ENCODE measurements around the gene CELF6. TPM values are rescaled to one million over a fixed set of nuclear protein-coding genes. Genes with fewer than 3 reads are reported as not detected.

The CELF6 gene
- polyA plus RNA-seq, 1 experiment, result 0.10 TPM

DNA sequence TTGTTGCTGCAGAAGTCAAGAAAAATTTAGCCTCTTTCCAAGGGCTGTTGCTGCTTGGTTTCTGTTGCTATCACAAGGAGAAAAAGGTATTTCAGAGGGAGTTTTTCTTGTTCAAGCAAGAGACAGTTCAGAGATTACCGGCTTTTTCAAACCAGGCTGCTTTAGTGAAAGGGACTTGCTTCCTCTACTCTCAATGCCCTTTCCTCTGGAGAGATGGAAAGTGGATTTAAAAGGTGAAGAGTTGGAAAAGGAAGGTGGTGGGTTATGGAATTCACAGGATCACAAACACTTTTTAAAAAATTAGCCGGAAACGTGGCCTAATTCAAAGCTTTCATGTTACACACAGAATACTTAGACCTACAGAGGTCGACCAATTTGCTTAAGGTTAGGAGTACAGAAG is 48.7 kb downstream of the CELF6 start:
- ChIA-PET POLR2A (no interaction called here), CTCF (no interaction called here)
- Histone ChIP-seq H3K4me3 (ENCODE audit: low read depth, low read length) (peak overlapping the region; percentile 82), H3K9me3 (ENCODE audit: control insufficient read depth, insufficient read depth, low read length) (no peaks in the 10 kb centered on the region), H3K27ac (ENCODE audit: low read depth, low read length) (no peak overlapping the region), H3K27me3 (ENCODE audit: control insufficient read depth, insufficient read depth, low read length) (peaks cover 2% of the 10 kb centered on the region)
- DNase-seq (ENCODE audit: low read depth, low spot score), result no peak
- no peak for TF ChIP-seq CTCF (IDR thresholded peaks at IDR 0.05; ENCODE audit: low read depth, low read length)

DNA sequence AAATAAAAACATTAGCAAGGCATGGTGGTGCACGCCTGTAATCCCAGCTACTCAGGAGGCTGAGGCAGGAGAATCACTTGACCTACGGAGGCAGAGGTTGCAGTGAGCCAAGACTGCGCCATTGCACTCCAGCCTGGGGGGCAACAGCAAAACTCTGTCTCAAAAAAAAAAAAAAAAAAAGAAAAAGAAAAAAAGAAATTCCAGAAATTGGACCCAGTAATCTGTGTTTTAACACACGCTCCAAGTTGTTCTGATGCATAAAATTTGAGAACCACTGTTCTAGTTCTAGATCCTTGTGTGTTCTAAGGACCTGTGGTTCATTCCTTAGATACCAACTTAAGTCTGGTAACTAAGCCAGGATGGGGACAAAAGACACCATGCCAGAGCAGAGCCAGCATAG is 50.2 kb downstream of the CELF6 start:
- no peaks in the 10 kb centered on the region for H3K9me3 ChIP-seq (ENCODE audit: control insufficient read depth, insufficient read depth, low read length)
- no peak overlapping the region for H3K27ac ChIP-seq (ENCODE audit: low read depth, low read length)
- H3K27me3 ChIP-seq (ENCODE audit: control insufficient read depth, insufficient read depth, low read length), result peaks cover 2% of the 10 kb centered on the region
- DNase-seq (ENCODE audit: low read depth, low spot score), result no peak
- no peak for TF ChIP-seq CTCF (IDR thresholded peaks at IDR 0.05; ENCODE audit: low read depth, low read length)
- no peak overlapping the region for H3K4me3 ChIP-seq (ENCODE audit: low read depth, low read length)
- POLR2A ChIA-PET, result no interaction called here
- CTCF ChIA-PET, result no interaction called here

- DNase-seq (ENCODE audit: low read depth, low spot score), result no peak
- no peaks in the 10 kb centered on the region for H3K27me3 ChIP-seq (ENCODE audit: control insufficient read depth, insufficient read depth, low read length)
- ChIA-PET CTCF (no interaction called here), POLR2A (no interaction called here)
- no peaks in the 10 kb centered on the region for H3K9me3 ChIP-seq (ENCODE audit: control insufficient read depth, insufficient read depth, low read length)
- no peak for TF ChIP-seq CTCF (IDR thresholded peaks at IDR 0.05; ENCODE audit: low read depth, low read length)
- H3K4me3 ChIP-seq (ENCODE audit: low read depth, low read length), result no peak overlapping the region
- H3K27ac ChIP-seq (ENCODE audit: low read depth, low read length), result no peak overlapping the region
These were observed 54.9 kb downstream of the CELF6 start for GRCh38 chr15:72265031-72265430.

GRCh38 chr15:72252663-72253299 is 67.2 kb downstream of the CELF6 start:
- ChIA-PET POLR2A (no interaction called here), CTCF (no interaction called here)
- no peak for TF ChIP-seq CTCF (IDR thresholded peaks at IDR 0.05; ENCODE audit: low read depth, low read length)
- no peaks in the 10 kb centered on the region for H3K9me3 ChIP-seq (ENCODE audit: control insufficient read depth, insufficient read depth, low read length)
- DNase-seq (ENCODE audit: low read depth, low spot score), result no peak
- no peak overlapping the region for H3K4me3 ChIP-seq (ENCODE audit: low read depth, low read length)
- no peaks in the 10 kb centered on the region for H3K27me3 ChIP-seq (ENCODE audit: control insufficient read depth, insufficient read depth, low read length)
- no peak overlapping the region for H3K27ac ChIP-seq (ENCODE audit: low read depth, low read length)

GRCh38 chr15:72249142-72249810 is 70.7 kb downstream of the CELF6 start:
- ChIA-PET POLR2A (no interaction called here), CTCF (no interaction called here)
- Histone ChIP-seq H3K27ac (ENCODE audit: low read depth, low read length) (no peak overlapping the region), H3K27me3 (ENCODE audit: control insufficient read depth, insufficient read depth, low read length) (no peaks in the 10 kb centered on the region), H3K9me3 (ENCODE audit: control insufficient read depth, insufficient read depth, low read length) (no peaks in the 10 kb centered on the region), H3K4me3 (ENCODE audit: low read depth, low read length) (no peak overlapping the region)
- TF ChIP-seq CTCF (IDR thresholded peaks at IDR 0.05; ENCODE audit: low read depth, low read length), result no peak
- DNase-seq (ENCODE audit: low read depth, low spot score), result no peak
